Peyer's patch (tissue), 4 donors: ENCODE data around the gene TAGLN3.

Experiments
- CTCF ChIP-seq, 6 experiments: fragments of 450-650 bp in 4 of 6; fragments of 200-600 bp in 2 of 6; sonication (generic) in 1 of 6; IDR thresholded peaks; one replicate each; pipeline ENCODE4 v1.5.1; 2017 to 2019; ENCODE audit warnings: antibody characterized with exemption in 6 of 6, mild to moderate bottlenecking in 3 of 6, moderate library complexity in 1 of 6
- POLR2A ChIP-seq, 2 donors: fragments of 450-650 bp; IDR thresholded peaks; one replicate each; pipeline ENCODE4 v1.5.1; 2017; ENCODE audit warnings: antibody characterized with exemption in 2 of 2, mild to moderate bottlenecking in 2 of 2, moderate library complexity in 2 of 2

GRCh38 chr3:112003321-112004080, 4.8 kb downstream of the TAGLN3 start:
- TF ChIP-seq CTCF (IDR thresholded peaks at IDR 0.05): no peak
- no peak for TF ChIP-seq POLR2A (IDR thresholded peaks at IDR 0.05)
